ENCODE data around the gene PCSK4.

Gene PCSK4

GRCh38 chr19:1455002-1455335 is 35.2 kb downstream of the PCSK4 start:
- no peak for TF ChIP-seq ZFX (IDR thresholded peaks at IDR 0.05)
- no peak for TF ChIP-seq CTCF (conservative IDR thresholded peaks at IDR 0.05)
- H3K27ac ChIP-seq, result peak overlapping the region; percentile 67

DNA sequence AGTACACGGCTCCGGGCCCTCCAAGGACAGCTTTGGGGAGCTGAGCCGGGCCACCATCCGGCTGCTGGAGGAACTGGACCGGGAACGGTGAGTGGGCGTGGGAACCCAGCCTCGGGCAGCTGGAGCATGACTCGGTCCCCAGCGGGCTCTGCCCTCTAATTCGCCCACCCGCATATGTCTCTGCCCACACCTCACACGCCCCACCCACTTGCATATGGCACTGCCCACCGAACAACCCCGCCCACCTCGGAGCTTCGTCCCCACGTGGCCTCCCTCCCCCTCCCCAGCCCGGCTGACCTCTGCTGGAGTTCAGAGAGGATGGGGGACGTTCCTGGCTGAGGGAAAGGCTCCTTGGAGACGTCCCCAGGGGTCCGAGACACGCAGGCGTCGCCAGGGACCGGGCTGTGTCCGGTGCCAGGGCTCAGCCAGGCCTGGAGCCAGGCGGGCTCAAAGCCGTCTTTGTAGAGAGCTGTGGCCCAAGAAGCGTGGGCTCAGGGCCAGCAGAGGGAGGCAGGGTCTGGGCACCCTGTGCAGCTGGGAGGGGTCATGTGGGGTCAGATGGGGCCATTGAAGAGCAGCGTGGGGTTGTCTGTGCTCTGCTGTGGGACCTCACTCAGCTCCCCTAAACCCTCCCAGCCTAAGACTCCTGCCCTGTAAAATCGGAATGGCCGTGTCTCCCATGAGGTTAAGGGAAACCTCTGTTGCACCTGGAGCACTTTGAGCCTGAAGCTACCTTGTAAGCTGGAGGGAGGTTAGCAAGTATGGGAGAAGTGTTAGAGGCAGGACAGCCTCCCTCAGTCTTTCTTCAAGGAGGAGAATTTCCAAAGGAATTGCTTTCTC is 36.4 kb downstream of the PCSK4 start:
- TF ChIP-seq CTCF (conservative IDR thresholded peaks at IDR 0.05), result no peak; the same call in 1 of the 2 replicates
- TF ChIP-seq ZFX (IDR thresholded peaks at IDR 0.05), result no peak
- H3K27ac ChIP-seq, result peak overlapping the region; percentile 67

- no peak for TF ChIP-seq CTCF (conservative IDR thresholded peaks at IDR 0.05)
- no peak for TF ChIP-seq ZFX (IDR thresholded peaks at IDR 0.05)
- H3K27ac ChIP-seq, result peak overlapping the region; percentile 67
These were observed 37.2 kb downstream of the PCSK4 start for GRCh38 chr19:1452802-1453524.

DNA sequence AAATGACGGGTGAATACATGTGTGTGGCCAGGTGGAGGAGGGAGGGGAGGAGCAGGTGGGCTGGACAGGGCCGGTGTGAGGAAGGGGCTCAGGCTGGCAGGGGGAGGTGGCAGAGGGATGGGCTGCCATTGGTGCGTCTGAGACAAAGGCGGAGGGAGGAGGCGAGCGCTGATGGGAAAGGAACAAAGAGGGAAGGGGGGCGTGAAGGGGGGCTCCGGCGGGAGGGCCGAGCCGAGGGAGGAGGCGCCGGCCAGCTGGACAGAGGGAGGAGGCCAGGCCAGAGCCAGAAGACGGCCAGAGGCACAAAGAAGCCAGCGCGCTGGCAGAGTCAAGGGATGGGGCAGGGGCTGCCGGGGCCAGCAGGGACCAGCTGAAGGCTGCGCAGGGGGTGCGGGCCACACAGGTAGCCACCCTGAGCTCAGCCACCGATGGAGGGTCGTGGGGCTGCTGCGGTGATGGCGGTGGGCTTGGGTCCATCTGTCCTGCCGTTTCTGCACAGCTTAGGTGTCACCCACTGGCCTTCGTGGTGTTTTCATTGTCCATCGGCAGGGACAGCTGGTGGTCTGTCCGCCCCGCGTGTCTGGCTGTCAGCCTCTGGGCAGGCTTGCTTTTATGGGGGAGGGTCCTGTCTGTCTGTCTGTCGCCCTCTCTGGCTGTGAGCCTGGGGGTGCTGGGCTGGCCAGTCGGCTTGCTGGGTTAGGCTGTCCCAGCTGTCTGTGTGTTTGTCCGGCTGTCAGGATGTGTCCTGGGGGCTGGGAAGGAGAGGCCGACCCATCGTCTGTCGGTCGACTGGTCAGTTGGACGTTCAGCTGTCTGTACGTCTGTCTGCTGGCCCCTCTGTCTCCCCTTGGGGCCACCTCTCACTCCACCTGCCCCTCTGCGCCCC is 38.0 kb downstream of the PCSK4 start:
- TF ChIP-seq ZFX (IDR thresholded peaks at IDR 0.05) (no peak), CTCF (conservative IDR thresholded peaks at IDR 0.05) (no peak)
- no peak overlapping the region; the same call in 1 of the 2 replicates for H3K27ac ChIP-seq

DNA sequence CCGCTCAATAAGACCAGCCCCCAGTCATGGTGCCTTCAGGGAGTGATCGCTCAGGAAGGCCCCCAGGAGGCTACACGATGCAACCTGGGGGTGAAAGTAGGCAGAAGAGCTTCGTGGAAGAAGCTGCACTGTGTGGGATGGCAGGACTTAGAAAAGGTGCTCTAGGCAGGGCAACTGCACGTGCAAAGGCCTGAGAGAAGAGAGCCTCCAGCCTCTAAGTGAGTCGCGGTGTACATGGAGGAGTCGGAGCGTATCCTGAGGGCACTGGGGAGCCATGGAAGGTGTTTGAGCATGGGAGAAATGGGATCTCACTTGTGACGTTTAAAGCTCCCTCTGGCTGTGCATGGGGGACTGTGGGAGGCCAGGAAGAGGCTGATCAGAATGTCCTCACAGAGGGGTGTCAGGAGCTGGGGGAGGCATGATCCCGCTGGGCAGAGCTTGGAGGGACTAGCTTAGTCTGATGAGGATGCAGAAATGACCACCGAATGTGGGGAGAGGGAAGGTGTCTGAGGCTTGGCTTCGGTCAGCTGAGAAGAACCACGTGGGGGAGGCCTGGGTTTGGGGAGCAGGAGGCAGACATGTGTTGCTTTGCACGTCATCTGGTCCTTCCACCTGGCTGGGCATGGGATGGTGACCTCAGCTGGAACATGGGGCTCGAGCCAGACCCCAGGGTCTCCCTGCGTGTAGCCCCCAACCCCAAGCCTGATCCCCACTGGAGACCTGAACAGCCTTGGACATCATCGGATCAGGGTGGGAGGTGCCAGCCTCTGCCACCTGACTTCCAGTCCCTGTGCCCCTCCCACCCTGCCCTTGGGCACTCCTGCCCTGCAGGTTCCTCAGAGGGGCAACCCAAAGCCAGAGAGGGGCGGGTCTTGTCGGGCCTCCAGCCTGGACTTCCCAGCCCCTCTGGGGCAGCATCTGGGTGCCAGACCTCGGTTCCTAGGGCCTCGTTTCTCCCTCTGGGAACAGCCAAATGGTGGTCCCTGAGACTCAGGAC is 39.1 kb downstream of the PCSK4 start:
- no peak overlapping the region for H3K27ac ChIP-seq
- TF ChIP-seq ZFX (IDR thresholded peaks at IDR 0.05), result no peak
- no peak for TF ChIP-seq CTCF (conservative IDR thresholded peaks at IDR 0.05)

Measured in C4-2B (cell line).